Measurements from ENCODE around the gene SPSB4.

The SPSB4 gene

GRCh38 chr3:141076797-141077571, 25.8 kb downstream of the SPSB4 start:
- TF ChIP-seq POU6F1 (CRISPR knock-in tag; IDR thresholded peaks at IDR 0.05; ENCODE audit: borderline replicate concordance, low read depth) (no peak), GLIS3 (CRISPR knock-in tag; IDR thresholded peaks at IDR 0.05) (no peak), ZNF8 (CRISPR knock-in tag; IDR thresholded peaks at IDR 0.05) (no peak), ZFP3 (CRISPR knock-in tag; IDR thresholded peaks at IDR 0.05) (no peak), TSHZ2 (CRISPR knock-in tag; IDR thresholded peaks at IDR 0.05) (no peak), TOX (CRISPR knock-in tag; IDR thresholded peaks at IDR 0.05; ENCODE audit: borderline replicate concordance) (no peak), ZFP30 (CRISPR knock-in tag; IDR thresholded peaks at IDR 0.05) (no peak), ISL1 (CRISPR knock-in tag; IDR thresholded peaks at IDR 0.05) (no peak), ZNF565 (CRISPR knock-in tag; conservative IDR thresholded peaks at IDR 0.05; ENCODE audit: low read depth) (no peak), CSDC2 (CRISPR knock-in tag; IDR thresholded peaks at IDR 0.05) (no peak), TCF4 (CRISPR knock-in tag; IDR thresholded peaks at IDR 0.05; ENCODE audit: borderline replicate concordance) (no peak), CREB5 (CRISPR knock-in tag; IDR thresholded peaks at IDR 0.05; ENCODE audit: low read depth) (no peak), ZC3H10 (CRISPR knock-in tag; IDR thresholded peaks at IDR 0.05) (no peak), ESRRG (CRISPR knock-in tag; IDR thresholded peaks at IDR 0.05) (no peak), OSR1 (CRISPR knock-in tag; IDR thresholded peaks at IDR 0.05) (no peak), SNAI2 (CRISPR knock-in tag; IDR thresholded peaks at IDR 0.05) (no peak), PATZ1 (CRISPR knock-in tag; IDR thresholded peaks at IDR 0.05; ENCODE audit: borderline replicate concordance) (no peak)
- TF ChIP-seq, protein P1, sequence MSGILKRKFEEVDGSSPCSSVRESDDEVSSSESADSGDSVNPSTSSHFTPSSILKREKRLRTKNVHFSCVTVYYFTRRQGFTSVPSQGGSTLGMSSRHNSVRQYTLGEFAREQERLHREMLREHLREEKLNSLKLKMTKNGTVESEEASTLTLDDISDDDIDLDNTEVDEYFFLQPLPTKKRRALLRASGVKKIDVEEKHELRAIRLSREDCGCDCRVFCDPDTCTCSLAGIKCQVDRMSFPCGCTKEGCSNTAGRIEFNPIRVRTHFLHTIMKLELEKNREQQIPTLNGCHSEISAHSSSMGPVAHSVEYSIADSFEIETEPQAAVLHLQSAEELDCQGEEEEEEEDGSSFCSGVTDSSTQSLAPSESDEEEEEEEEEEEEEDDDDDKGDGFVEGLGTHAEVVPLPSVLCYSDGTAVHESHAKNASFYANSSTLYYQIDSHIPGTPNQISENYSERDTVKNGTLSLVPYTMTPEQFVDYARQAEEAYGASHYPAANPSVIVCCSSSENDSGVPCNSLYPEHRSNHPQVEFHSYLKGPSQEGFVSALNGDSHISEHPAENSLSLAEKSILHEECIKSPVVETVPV (CRISPR knock-in tag; IDR thresholded peaks at IDR 0.05) = no peak
- ATAC-seq = no peak

GRCh38 chr3:141077631-141078030, 26.5 kb downstream of the SPSB4 start:
- TF ChIP-seq ISL1 (CRISPR knock-in tag; IDR thresholded peaks at IDR 0.05) (no peak), GLIS3 (CRISPR knock-in tag; IDR thresholded peaks at IDR 0.05) (no peak), ZC3H10 (CRISPR knock-in tag; IDR thresholded peaks at IDR 0.05) (no peak), ZFP3 (CRISPR knock-in tag; IDR thresholded peaks at IDR 0.05) (no peak), ESRRG (CRISPR knock-in tag; IDR thresholded peaks at IDR 0.05) (no peak), BACH2 (CRISPR knock-in tag; IDR thresholded peaks at IDR 0.05; ENCODE audit: borderline replicate concordance) (no peak), ZNF70 (CRISPR knock-in tag; IDR thresholded peaks at IDR 0.05) (no peak), ZNF565 (CRISPR knock-in tag; conservative IDR thresholded peaks at IDR 0.05; ENCODE audit: low read depth) (no peak), ZFP30 (CRISPR knock-in tag; IDR thresholded peaks at IDR 0.05) (no peak), POU6F1 (CRISPR knock-in tag; IDR thresholded peaks at IDR 0.05; ENCODE audit: borderline replicate concordance, low read depth) (no peak), CSDC2 (CRISPR knock-in tag; IDR thresholded peaks at IDR 0.05) (no peak), PATZ1 (CRISPR knock-in tag; IDR thresholded peaks at IDR 0.05; ENCODE audit: borderline replicate concordance) (no peak), ARNTL (CRISPR knock-in tag; IDR thresholded peaks at IDR 0.05; ENCODE audit: borderline replicate concordance, low read depth) (no peak), SNAI2 (CRISPR knock-in tag; IDR thresholded peaks at IDR 0.05) (no peak), ZNF8 (CRISPR knock-in tag; IDR thresholded peaks at IDR 0.05) (no peak), RARB (CRISPR knock-in tag; IDR thresholded peaks at IDR 0.05) (no peak)
- TF ChIP-seq, protein P1 (CRISPR knock-in tag; IDR thresholded peaks at IDR 0.05) = no peak
- ATAC-seq = no peak
